H1 (cell line): ENCODE measurements around the gene DOCK1. TPM values are rescaled to one million over a fixed set of nuclear protein-coding genes. Genes with fewer than 3 reads are reported as not detected.

Experiments used
- CTCF ChIA-PET: fragments of 300-600 bp; sonication (Branson Sonifier 250); formaldehyde crosslinking; loops from one replicate; lab custom pipeline; 2021; ENCODE audit not compliant: partially characterized antibody; lab: Charles Lee
- POLR2A ChIA-PET: fragments of 300-600 bp; sonication (Branson Sonifier 250); formaldehyde crosslinking; loops from one replicate; lab custom pipeline; 2021; ENCODE audit warnings: inconsistent platforms; ENCODE audit not compliant: partially characterized antibody; lab: Charles Lee
- DNase-seq, 2 experiments: peaks; one replicate each; pipeline versions ENCODE4 v3.0.0 to v3.0.0-alpha.2; 2010 to 2022; ENCODE audit warnings: low spot score in 2 of 2, low read depth in 1 of 2, mixed read lengths in 1 of 2
- FAIRE-seq: peaks from 2 replicates; lab custom pipeline; 2011; peaks lifted over from hg19 to GRCh38; lab: Jason Lieb, UNC
- H2AFZ ChIP-seq: 2 replicates; pipeline ENCODE4 v1.8.1; 2012; ENCODE audit warnings: low read length, inconsistent platforms
- H2AK5ac ChIP-seq: 2 replicates; pipeline ENCODE4 v1.6.1; 2013; ENCODE audit warnings: low read depth, low read length
- H2BK120ac ChIP-seq: replicated peaks from 2 replicates; pipeline ENCODE3; 2013; ENCODE audit warnings: low read depth, low read length, inconsistent platforms
- H2BK12ac ChIP-seq: 2 replicates; pipeline ENCODE4 v1.6.1; 2013; ENCODE audit warnings: low read depth, low read length
- H2BK15ac ChIP-seq: 2 replicates; pipeline ENCODE4 v1.6.1; 2013; ENCODE audit warnings: low read length
- H2BK20ac ChIP-seq: 2 replicates; pipeline ENCODE4 v1.6.1; 2013; ENCODE audit warnings: low read length
- H2BK5ac ChIP-seq: 2 replicates; pipeline ENCODE4 v1.6.1; 2013; ENCODE audit warnings: low read depth, low read length
- H3K14ac ChIP-seq: 2 replicates; pipeline ENCODE4 v1.6.1; 2013; ENCODE audit warnings: inconsistent platforms; ENCODE audit not compliant: insufficient read length
- H3K18ac ChIP-seq: 2 replicates; pipeline ENCODE4 v1.6.1; 2013; ENCODE audit warnings: low read length; ENCODE audit errors: extremely low read depth
- H3K23ac ChIP-seq: 2 replicates; pipeline ENCODE4 v1.6.1; 2013; ENCODE audit warnings: inconsistent platforms; ENCODE audit not compliant: insufficient read length
- H3K23me2 ChIP-seq: 2 replicates; pipeline ENCODE4 v1.6.1; 2013; ENCODE audit warnings: low read depth, low read length
- H3K27ac ChIP-seq: 2 replicates; pipeline ENCODE4 v1.6.1; 2011; ENCODE audit warnings: low read depth, low read length, inconsistent platforms
- H3K27me3 ChIP-seq, 4 experiments: replicated peaks in 1 of 4; 1 replicate in 1 of 4; 2 replicates in 3 of 4; pipeline versions ENCODE4 v1.6.1 to v1.8.1; 2011 to 2013; ENCODE audit warnings: low read length in 3 of 4, mild to moderate bottlenecking in 3 of 4, inconsistent platforms in 2 of 4, mixed read lengths in 2 of 4, moderate library complexity in 1 of 4; ENCODE audit not compliant: control insufficient read depth in 3 of 4, insufficient read depth in 3 of 4; ENCODE audit errors: extremely low read depth in 1 of 4
- H3K36me3 ChIP-seq, 4 experiments: 2 replicates each; pipeline versions ENCODE4 v1.6.1 to v1.8.1; 2011 to 2013; ENCODE audit warnings: mild to moderate bottlenecking in 4 of 4, low read length in 3 of 4, moderate library complexity in 2 of 4, control low read depth in 1 of 4, inconsistent platforms in 1 of 4; ENCODE audit not compliant: insufficient read depth in 4 of 4, control insufficient read depth in 2 of 4
- H3K4ac ChIP-seq: replicated peaks from 2 replicates; pipeline ENCODE3; 2013; ENCODE audit warnings: low read length, low read depth, mixed read lengths, inconsistent platforms; ENCODE audit not compliant: insufficient read length
- H3K4me1 ChIP-seq, 4 experiments: replicated peaks in 1 of 4; 1 replicate in 1 of 4; 2 replicates in 3 of 4; pipeline versions ENCODE4 v1.6.1 to v1.8.1; 2011 to 2013; ENCODE audit warnings: low read length in 3 of 4, inconsistent platforms in 2 of 4, mixed read lengths in 1 of 4; ENCODE audit not compliant: insufficient read depth in 4 of 4, control insufficient read depth in 3 of 4
- H3K4me2 ChIP-seq, 2 experiments: 2 replicates each; pipeline versions ENCODE4 v1.6.1 to v1.8.1; 2011 to 2013; ENCODE audit warnings: low read depth in 2 of 2, low read length in 2 of 2, control low read depth in 1 of 2, inconsistent platforms in 1 of 2, mild to moderate bottlenecking in 1 of 2; ENCODE audit not compliant: insufficient read depth in 1 of 2
- H3K4me3 ChIP-seq, 4 experiments: fragments of 200-600, 300-600 bp in 1 of 4; sonication (generic), shearing (Covaris generic), sonication (Bioruptor Twin) in 1 of 4; 2 replicates each; pipeline versions ENCODE4 v1.5.1 to v1.8.1; 2011 to 2016; ENCODE audit warnings: low read length in 4 of 4, low read depth in 3 of 4, control low read depth in 2 of 4, inconsistent platforms in 2 of 4, mild to moderate bottlenecking in 2 of 4, mixed read lengths in 1 of 4, moderate library complexity in 1 of 4; ENCODE audit not compliant: insufficient read depth in 2 of 4; ENCODE audit errors: extremely low read depth in 1 of 4
- H3K56ac ChIP-seq: replicated peaks from 2 replicates; pipeline ENCODE3; 2013; ENCODE audit warnings: low read depth, mild to moderate bottlenecking, mixed read lengths, low read length, inconsistent platforms; ENCODE audit not compliant: insufficient read length
- H3K79me1 ChIP-seq: 2 replicates; pipeline ENCODE4 v1.6.1; 2013; ENCODE audit warnings: low read depth, low read length, control low read depth
- H3K79me2 ChIP-seq, 2 experiments: 2 replicates each; pipeline versions ENCODE4 v1.6.1 to v1.8.1; 2012 to 2013; ENCODE audit warnings: low read length in 2 of 2, mild to moderate bottlenecking in 2 of 2, inconsistent platforms in 1 of 2; ENCODE audit not compliant: insufficient read depth in 2 of 2, control insufficient read depth in 1 of 2
- H3K9ac ChIP-seq, 4 experiments: replicated peaks in 1 of 4; 1 replicate in 1 of 4; 2 replicates in 3 of 4; pipeline versions ENCODE4 v1.6.1 to v1.8.1; 2011 to 2013; ENCODE audit warnings: low read depth in 3 of 4, low read length in 3 of 4, control low read depth in 2 of 4, mild to moderate bottlenecking in 2 of 4, moderate library complexity in 2 of 4, inconsistent platforms in 1 of 4; ENCODE audit errors: extremely low read depth in 1 of 4
- H3K9me3 ChIP-seq, 2 experiments: 2 replicates each; pipeline versions ENCODE4 v1.6.1 to v1.8.1; 2012 to 2013; ENCODE audit warnings: mild to moderate bottlenecking in 2 of 2, moderate library complexity in 2 of 2, control low read depth in 1 of 2, inconsistent platforms in 1 of 2, low read depth in 1 of 2, low read length in 1 of 2, mixed read lengths in 1 of 2; ENCODE audit not compliant: insufficient read depth in 2 of 2
- H4K20me1 ChIP-seq, 2 experiments: replicated peaks in 1 of 2; 2 replicates each; pipeline versions ENCODE3 to v1.8.1; 2011 to 2013; ENCODE audit warnings: inconsistent platforms in 2 of 2, low read length in 2 of 2, mild to moderate bottlenecking in 1 of 2; ENCODE audit not compliant: insufficient read depth in 2 of 2, control insufficient read depth in 1 of 2
- H4K5ac ChIP-seq: 2 replicates; pipeline ENCODE4 v1.6.1; 2013; ENCODE audit warnings: low read length, low read depth, mixed read lengths, inconsistent platforms; ENCODE audit not compliant: insufficient read length
- H4K8ac ChIP-seq: 2 replicates; pipeline ENCODE4 v1.8.0; 2013; ENCODE audit warnings: mild to moderate bottlenecking, moderate library complexity, low read length, inconsistent platforms; ENCODE audit not compliant: insufficient read depth; ENCODE audit errors: extremely low read depth
- H4K91ac ChIP-seq: replicated peaks from 2 replicates; pipeline ENCODE3; 2013; ENCODE audit warnings: low read length, mixed read lengths, inconsistent platforms; ENCODE audit not compliant: insufficient read length
- ASH2L ChIP-seq: fragments of 200-600, 300-600 bp; sonication (generic); IDR thresholded peaks from one replicate; pipeline ENCODE4 v1.7.1; 2017; ENCODE audit warnings: low read length
- BACH1 ChIP-seq: IDR thresholded peaks from 2 replicates; pipeline ENCODE4 v1.6.1; 2012; ENCODE audit warnings: low read length, improper control_type of control experiment
- CHD1 ChIP-seq: IDR thresholded peaks from 2 replicates; pipeline ENCODE4 v1.6.1; 2012; ENCODE audit warnings: low read depth, low read length, improper control_type of control experiment
- CREB1 ChIP-seq: IDR thresholded peaks from 2 replicates; pipeline ENCODE4 v1.6.1; 2012; ENCODE audit warnings: inconsistent platforms
- EZH2 ChIP-seq: fragments of 200-600 bp; sonication (generic); IDR thresholded peaks from 2 replicates; pipeline ENCODE4 v1.7.1; 2012; ENCODE audit warnings: low read depth, mild to moderate bottlenecking, moderate library complexity, low read length, inconsistent platforms; ENCODE audit not compliant: severe bottlenecking
- FOSL1 ChIP-seq: IDR thresholded peaks from 2 replicates; pipeline ENCODE4 v1.6.1; 2011; ENCODE audit warnings: mild to moderate bottlenecking, low read depth, low read length, moderate library complexity; ENCODE audit not compliant: insufficient read depth
- JUN ChIP-seq: IDR thresholded peaks from 2 replicates; pipeline ENCODE4 v1.6.1; 2011; ENCODE audit warnings: low read depth, mild to moderate bottlenecking, improper control_type of control experiment, low read length
- JUND ChIP-seq: IDR thresholded peaks from 2 replicates; pipeline ENCODE4 v1.6.1; 2011; ENCODE audit warnings: mild to moderate bottlenecking, improper control_type of control experiment, low read length
- KDM1A ChIP-seq: fragments of 200-600, 300-600 bp; sonication (generic); IDR thresholded peaks from 2 replicates; pipeline ENCODE4 v1.7.1; 2016; ENCODE audit warnings: mild to moderate bottlenecking, low read length, borderline replicate concordance
- MAFK ChIP-seq: IDR thresholded peaks from 2 replicates; pipeline ENCODE4 v1.6.1; 2012; ENCODE audit warnings: low read depth, mild to moderate bottlenecking, improper control_type of control experiment, low read length
- NRF1 ChIP-seq: IDR thresholded peaks from 2 replicates; pipeline ENCODE4 v1.6.1; 2011; ENCODE audit warnings: mild to moderate bottlenecking, low read depth, low read length, improper control_type of control experiment
- POLR2A ChIP-seq, 2 experiments: IDR thresholded peaks; 1 replicate in 1 of 2; 2 replicates in 1 of 2; pipeline ENCODE4 v1.6.1; 2011; ENCODE audit warnings: low read depth in 2 of 2, low read length in 2 of 2, mild to moderate bottlenecking in 2 of 2; ENCODE audit errors: control extremely low read depth in 1 of 2
- SIN3A ChIP-seq, 2 experiments: IDR thresholded peaks in 1 of 2; conservative IDR thresholded peaks in 1 of 2; 2 replicates each; pipeline ENCODE4 v1.6.1; 2011 to 2012; ENCODE audit warnings: low read length in 2 of 2, improper control_type of control experiment in 1 of 2, low read depth in 1 of 2, mild to moderate bottlenecking in 1 of 2
- TAF7 ChIP-seq: optimal IDR thresholded peaks from 2 replicates; pipeline ENCODE3; 2011; ENCODE audit warnings: low read depth, mild to moderate bottlenecking, inconsistent platforms, low read length, moderate library complexity, borderline replicate concordance
- WGBS, 2 experiments: shearing (Covaris generic) in 1 of 2; methylation state at CpG; one replicate each; pipeline versions ENCODE4 v1.1.6 to v1.1.7; 2013 to 2015; ENCODE audit warnings: low lambda C conversion rate in 2 of 2, mixed read lengths in 2 of 2, inconsistent platforms in 1 of 2, low coverage in 1 of 2, missing lambda C conversion rate in 1 of 2; ENCODE audit not compliant: insufficient replicate concordance in 2 of 2, insufficient coverage in 1 of 2, insufficient read length in 1 of 2; ENCODE audit errors: extremely low coverage in 1 of 2, missing lambda C conversion rate in 1 of 2; 5-methylcytosine and 5-hydroxymethylcytosine counted together
- polyA plus RNA-seq, 7 experiments: library from polyadenylated mRNA; depleted of rRNA in 3 of 7; stranded (reverse) in 5 of 7; unstranded in 2 of 7; fragments of >200 nt in 5 of 7; fragments of 200-250 nt in 2 of 7; gene quantifications; 1 replicate in 5 of 7; 2 replicates in 1 of 7; 4 replicates in 1 of 7; pipeline versions ENCODE4 v1.2.1 to v1.2.3, GENCODE V29; 2011 to 2013; ENCODE audit warnings: missing spikeins in 2 of 7, mixed read lengths in 2 of 7
- total RNA-seq: library from RNA; stranded (reverse); fragmentation: NEBNext Ultra II Directional; extraction: Animal tissue kit (Norgen Biotek cat#: 25700); gene quantifications from 2 replicates; pipeline ENCODE4 v1.2.1, GENCODE V29; 2021
- TF ChIP-seq, protein P1 (sequence below): IDR thresholded peaks from 2 replicates; pipeline ENCODE4 v1.6.1; 2011; ENCODE audit warnings: low read depth, mild to moderate bottlenecking, low read length; ENCODE audit not compliant: insufficient read depth

DOCK1 gene
- total and polyA plus RNA-seq, 2 of the 8 experiments (the other 6 are each of a cell fraction or from before 2014, with no cell fraction given), result 11.6 to 53.0 TPM

DNA sequence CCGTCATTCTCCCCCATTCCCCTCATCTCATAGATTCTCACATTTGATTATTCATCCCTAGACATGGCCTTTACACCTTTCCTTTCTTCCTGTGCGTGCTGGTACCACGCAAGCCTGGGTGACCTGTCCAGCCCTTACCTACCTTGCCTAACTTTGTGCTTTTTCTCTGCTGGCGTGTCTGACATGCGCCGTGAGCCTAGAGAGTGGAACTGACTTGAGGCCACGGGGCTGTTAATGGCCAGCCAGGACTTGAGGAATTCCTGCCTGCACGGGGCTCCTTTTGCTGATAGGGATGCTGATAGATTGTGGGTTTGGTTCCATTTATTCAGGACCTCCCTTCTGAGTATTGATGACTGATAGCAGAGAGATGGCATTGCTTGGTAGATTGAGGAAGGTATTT, 134.2 kb downstream of the DOCK1 start:
- H2AFZ ChIP-seq, result no peak overlapping the region
- no peak overlapping the region for H3K56ac ChIP-seq
- H3K9me3 ChIP-seq, result no peaks in the 10 kb centered on the region
- no peaks in the 10 kb centered on the region for H3K27me3 ChIP-seq
- ChIA-PET POLR2A (no interaction called here), CTCF (no interaction called here)
- no peak overlapping the region for H2BK12ac ChIP-seq
- no peak overlapping the region for H4K5ac ChIP-seq
- H2BK5ac ChIP-seq, result no peak overlapping the region
- no peaks in the 10 kb centered on the region for H3K4me1 ChIP-seq
- no peak overlapping the region for H4K91ac ChIP-seq
- no peak overlapping the region for H3K9ac ChIP-seq
- H3K18ac ChIP-seq, result no peak overlapping the region
- H3K27ac ChIP-seq, result no peak overlapping the region
- no peak overlapping the region for H2BK15ac ChIP-seq
- no peak for DNase-seq
- H3K14ac ChIP-seq, result no peak overlapping the region
- H2BK120ac ChIP-seq, result no peak overlapping the region
- H4K20me1 ChIP-seq, result no peaks in the 10 kb centered on the region
- H2BK20ac ChIP-seq, result no peak overlapping the region
- FAIRE-seq, result no peak
- TF ChIP-seq, protein P1, sequence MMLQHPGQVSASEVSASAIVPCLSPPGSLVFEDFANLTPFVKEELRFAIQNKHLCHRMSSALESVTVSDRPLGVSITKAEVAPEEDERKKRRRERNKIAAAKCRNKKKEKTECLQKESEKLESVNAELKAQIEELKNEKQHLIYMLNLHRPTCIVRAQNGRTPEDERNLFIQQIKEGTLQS, result no peak
- TF ChIP-seq TAF7 (no peak), JUN (no peak), KDM1A (no peak), SIN3A (conservative IDR thresholded peaks at IDR 0.05 in 1 of 2, IDR thresholded peaks at IDR 0.05 in 1 of 2; ENCODE audit: low read depth in 1 of 2, low read length in 2 of 2) (no peak), ASH2L (no peak), MAFK (no peak), FOSL1 (no peak), BACH1 (no peak), NRF1 (no peak), CHD1 (no peak), EZH2 (no peak), POLR2A (IDR thresholded peaks at IDR 0.05; ENCODE audit: control extremely low read depth in 1 of 2, low read depth in 2 of 2, low read length in 2 of 2) (no peak), CREB1 (no peak), JUND (no peak)
- H3K23me2 ChIP-seq, result no peaks in the 10 kb centered on the region
- peaks cover 0 to 37% (median 24%) of the 10 kb centered on the region in 4 experiments; a peak in 6 of 8 replicates for H3K36me3 ChIP-seq
- H3K79me1 ChIP-seq, result no peaks in the 10 kb centered on the region; the same call in 1 of the 2 replicates
- no peak overlapping the region for H3K4me2 ChIP-seq
- no peaks in the 10 kb centered on the region for H3K79me2 ChIP-seq
- no peak overlapping the region for H3K4ac ChIP-seq
- H3K23ac ChIP-seq, result no peak overlapping the region
- no peak overlapping the region for H4K8ac ChIP-seq
- no peak overlapping the region for H3K4me3 ChIP-seq
- no peak overlapping the region for H2AK5ac ChIP-seq
- WGBS, 2 experiments, result 97% methylated on average over 8 of the region's 8 CpGs; no CpG with 5 or more reads in 1 of the 2 experiments
